ENCODE results near the gene SLC18A2. TPM values are rescaled to one million over a fixed set of nuclear protein-coding genes. Genes with fewer than 3 reads are reported as not detected.

SLC18A2 gene
- total RNA-seq, 1 experiment from 2014 or later: 4.0 TPM

DNA sequence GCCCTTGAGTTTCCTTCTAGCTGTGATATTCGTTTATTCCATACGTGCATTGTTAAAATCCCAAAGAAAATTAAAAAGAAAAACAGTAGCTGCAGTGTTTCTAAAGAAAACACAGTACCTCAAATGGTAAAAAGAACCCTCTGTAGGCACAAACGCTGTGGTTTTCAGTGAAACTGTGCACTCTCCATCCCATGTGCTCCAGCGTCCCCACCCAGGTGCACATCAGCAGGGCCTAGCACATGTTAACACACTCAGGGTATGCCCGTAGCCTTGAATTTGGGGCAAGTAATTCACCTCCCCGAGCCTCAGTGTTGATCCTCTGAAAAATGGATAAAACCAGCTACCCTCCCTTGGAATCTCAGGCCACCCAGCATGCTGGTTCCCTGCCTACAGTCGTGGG lies 9.5 kb downstream of the SLC18A2 start:
- Histone ChIP-seq H4K20me1 (ENCODE audit: control insufficient read depth, insufficient read depth, insufficient read length) (no peaks in the 10 kb centered on the region), H3K56ac (ENCODE audit: insufficient read length, low read depth, low read length) (no peak overlapping the region), H3K18ac (ENCODE audit: insufficient read length, low read depth, low read length) (no peak overlapping the region), H2AFZ (ENCODE audit: low read length) (no peak overlapping the region), H3K79me1 (ENCODE audit: insufficient read depth, low read depth, low read length, poor library complexity, severe bottlenecking) (no peaks in the 10 kb centered on the region), H3K27ac (ENCODE audit: insufficient read length, low read depth, low read length) (no peak overlapping the region), H3K4ac (ENCODE audit: low read depth, low read length) (no peak overlapping the region), H2BK5ac (ENCODE audit: insufficient read length, low read length) (no peak overlapping the region), H4K5ac (ENCODE audit: insufficient read length, low read depth, low read length) (no peak overlapping the region), H3K4me2 (ENCODE audit: insufficient read depth, insufficient read length, low read length) (no peak overlapping the region), H3K79me2 (ENCODE audit: insufficient read depth, low read length) (no peaks in the 10 kb centered on the region), H2AK5ac (ENCODE audit: insufficient read length, low read length) (no peak overlapping the region), H3K4me1 (ENCODE audit: insufficient read depth, low read length) (no peaks in the 10 kb centered on the region), H3K9ac (ENCODE audit: extremely low read depth, insufficient read length, low read length) (no peak overlapping the region), H2BK15ac (ENCODE audit: low read depth, low read length) (no peak overlapping the region), H4K91ac (ENCODE audit: insufficient read length, low read depth, low read length) (no peak overlapping the region), H3T11ph (ENCODE audit: low read length) (no peak overlapping the region), H2BK120ac (ENCODE audit: low read depth, low read length, poor library complexity, severe bottlenecking) (no peak overlapping the region), H4K8ac (replicated peaks; ENCODE audit: insufficient read length, low read depth, low read length) (no peak overlapping the region), H3K23ac (ENCODE audit: insufficient read length, low read depth, low read length) (no peak overlapping the region), H3K9me3 (ENCODE audit: control insufficient read depth, low read depth, low read length) (no peaks in the 10 kb centered on the region), H3K14ac (ENCODE audit: insufficient read depth, low read length) (no peak overlapping the region; the same call in 1 of the 2 replicates), H3K23me2 (ENCODE audit: insufficient read length, low read depth, low read length, poor library complexity, severe bottlenecking) (no peaks in the 10 kb centered on the region), H2BK12ac (ENCODE audit: insufficient read length, low read depth, low read length) (no peak overlapping the region), H3K27me3 (ENCODE audit: insufficient read depth, low read length) (no peaks in the 10 kb centered on the region), H2BK20ac (ENCODE audit: low read depth, low read length, poor library complexity, severe bottlenecking) (no peak overlapping the region)
- H3K36me3 Mint-ChIP-seq (ENCODE audit: insufficient read depth in 1 of 3, low read depth in 3 of 3): no peaks in the 10 kb centered on the region
- H3K4me3 Mint-ChIP-seq: no peak overlapping the region
- H3K27me3 Mint-ChIP-seq (ENCODE audit: low read depth): peaks cover 13% of the 10 kb centered on the region
- TF ChIP-seq CTCF (conservative IDR thresholded peaks at IDR 0.05): no peak
- DNase-seq: no peak
- H3K4me1 Mint-ChIP-seq: peaks cover 14 to 25% of the 10 kb centered on the region in 2 experiments
- H3K27ac Mint-ChIP-seq: no peak overlapping the region
- H3K9me3 Mint-ChIP-seq: no peaks in the 10 kb centered on the region
- WGBS (ENCODE audit: extremely low coverage, insufficient read length, low lambda C conversion rate): no CpG with 5 or more reads among the region's 7 CpGs

All from H9 (cell line).